ENCODE results near the gene CERKL. TPM values are rescaled to one million over a fixed set of nuclear protein-coding genes. Genes with fewer than 3 reads are reported as not detected.

The CERKL gene
- total RNA-seq, 1 donor from 2014 or later = not detected

GRCh38 chr2:181628590-181629585 lies 28.0 kb downstream of the CERKL start:
- no peak for DNase-seq

GRCh38 chr2:181627545-181627944 lies 29.4 kb downstream of the CERKL start:
- no peak for DNase-seq

- no peak for DNase-seq
Measured at GRCh38 chr2:181626671-181627070, 30.2 kb downstream of the CERKL start.

- no peak for DNase-seq
Measured at GRCh38 chr2:181623159-181623558, 33.7 kb downstream of the CERKL start.

- DNase-seq = no peak
Measured at GRCh38 chr2:181621779-181622490, 35.0 kb downstream of the CERKL start.

- no peak for DNase-seq
Measured at GRCh38 chr2:181619516-181619915, 37.4 kb downstream of the CERKL start.

GRCh38 chr2:181616715-181617114 lies 40.2 kb downstream of the CERKL start:
- DNase-seq = no peak

- DNase-seq = no peak
Measured at GRCh38 chr2:181614874-181615638, 41.8 kb downstream of the CERKL start.

GRCh38 chr2:181613241-181613640 lies 43.7 kb downstream of the CERKL start:
- DNase-seq = no peak

GRCh38 chr2:181607629-181608590 lies 49.0 kb downstream of the CERKL start:
- no peak for DNase-seq

- no peak for DNase-seq
Measured at GRCh38 chr2:181605889-181606837, 50.7 kb downstream of the CERKL start.

GRCh38 chr2:181602017-181602416 lies 54.9 kb downstream of the CERKL start:
- no peak for DNase-seq

GRCh38 chr2:181596556-181596955 lies 60.3 kb downstream of the CERKL start:
- no peak for DNase-seq

GRCh38 chr2:181594322-181594721 lies 62.6 kb downstream of the CERKL start:
- no peak for DNase-seq

- no peak for DNase-seq
Measured at GRCh38 chr2:181589779-181590178, 67.1 kb downstream of the CERKL start.

GRCh38 chr2:181588546-181588945 lies 68.4 kb downstream of the CERKL start:
- no peak for DNase-seq

- DNase-seq = no peak
Measured at GRCh38 chr2:181586569-181587081, 70.3 kb downstream of the CERKL start.

GRCh38 chr2:181585732-181586131 lies 71.2 kb downstream of the CERKL start:
- DNase-seq = no peak

GRCh38 chr2:181581534-181581933 lies 75.4 kb downstream of the CERKL start:
- no peak for DNase-seq

- DNase-seq = no peak
Measured at GRCh38 chr2:181578829-181579228, 78.1 kb downstream of the CERKL start.

All from tongue (tissue), 2 donors.